H1 (cell line): ENCODE data around the gene HDAC10. TPM values are rescaled to one million over a fixed set of nuclear protein-coding genes. Genes with fewer than 3 reads are reported as not detected.

Source experiments
- CTCF ChIA-PET: fragments of 300-600 bp; sonication (Branson Sonifier 250); formaldehyde crosslinking; loops from one replicate; lab custom pipeline; 2021; ENCODE audit not compliant: partially characterized antibody; lab: Charles Lee
- POLR2A ChIA-PET: fragments of 300-600 bp; sonication (Branson Sonifier 250); formaldehyde crosslinking; loops from one replicate; lab custom pipeline; 2021; ENCODE audit warnings: inconsistent platforms; ENCODE audit not compliant: partially characterized antibody; lab: Charles Lee
- DNase-seq, 2 experiments: peaks; one replicate each; pipeline versions ENCODE4 v3.0.0 to v3.0.0-alpha.2; 2010 to 2022; ENCODE audit warnings: low spot score in 2 of 2, low read depth in 1 of 2, mixed read lengths in 1 of 2
- FAIRE-seq: peaks from 2 replicates; lab custom pipeline; 2011; peaks lifted over from hg19 to GRCh38; lab: Jason Lieb, UNC
- H2AFZ ChIP-seq: 2 replicates; pipeline ENCODE4 v1.8.1; 2012; ENCODE audit warnings: low read length, inconsistent platforms
- H2AK5ac ChIP-seq: 2 replicates; pipeline ENCODE4 v1.6.1; 2013; ENCODE audit warnings: low read depth, low read length
- H2BK120ac ChIP-seq: replicated peaks from 2 replicates; pipeline ENCODE3; 2013; ENCODE audit warnings: low read depth, low read length, inconsistent platforms
- H2BK12ac ChIP-seq: 2 replicates; pipeline ENCODE4 v1.6.1; 2013; ENCODE audit warnings: low read depth, low read length
- H2BK15ac ChIP-seq: 2 replicates; pipeline ENCODE4 v1.6.1; 2013; ENCODE audit warnings: low read length
- H2BK20ac ChIP-seq: 2 replicates; pipeline ENCODE4 v1.6.1; 2013; ENCODE audit warnings: low read length
- H2BK5ac ChIP-seq: 2 replicates; pipeline ENCODE4 v1.6.1; 2013; ENCODE audit warnings: low read depth, low read length
- H3K14ac ChIP-seq: 2 replicates; pipeline ENCODE4 v1.6.1; 2013; ENCODE audit warnings: inconsistent platforms; ENCODE audit not compliant: insufficient read length
- H3K18ac ChIP-seq: 2 replicates; pipeline ENCODE4 v1.6.1; 2013; ENCODE audit warnings: low read length; ENCODE audit errors: extremely low read depth
- H3K23ac ChIP-seq: 2 replicates; pipeline ENCODE4 v1.6.1; 2013; ENCODE audit warnings: inconsistent platforms; ENCODE audit not compliant: insufficient read length
- H3K23me2 ChIP-seq: 2 replicates; pipeline ENCODE4 v1.6.1; 2013; ENCODE audit warnings: low read depth, low read length
- H3K27ac ChIP-seq: 2 replicates; pipeline ENCODE4 v1.6.1; 2011; ENCODE audit warnings: low read depth, low read length, inconsistent platforms
- H3K27me3 ChIP-seq, 4 experiments: replicated peaks in 1 of 4; 1 replicate in 1 of 4; 2 replicates in 3 of 4; pipeline versions ENCODE4 v1.6.1 to v1.8.1; 2011 to 2013; ENCODE audit warnings: low read length in 3 of 4, mild to moderate bottlenecking in 3 of 4, inconsistent platforms in 2 of 4, mixed read lengths in 2 of 4, moderate library complexity in 1 of 4; ENCODE audit not compliant: control insufficient read depth in 3 of 4, insufficient read depth in 3 of 4; ENCODE audit errors: extremely low read depth in 1 of 4
- H3K36me3 ChIP-seq, 4 experiments: 2 replicates each; pipeline versions ENCODE4 v1.6.1 to v1.8.1; 2011 to 2013; ENCODE audit warnings: mild to moderate bottlenecking in 4 of 4, low read length in 3 of 4, moderate library complexity in 2 of 4, control low read depth in 1 of 4, inconsistent platforms in 1 of 4; ENCODE audit not compliant: insufficient read depth in 4 of 4, control insufficient read depth in 2 of 4
- H3K4ac ChIP-seq: replicated peaks from 2 replicates; pipeline ENCODE3; 2013; ENCODE audit warnings: low read length, low read depth, mixed read lengths, inconsistent platforms; ENCODE audit not compliant: insufficient read length
- H3K4me1 ChIP-seq, 4 experiments: replicated peaks in 1 of 4; 1 replicate in 1 of 4; 2 replicates in 3 of 4; pipeline versions ENCODE4 v1.6.1 to v1.8.1; 2011 to 2013; ENCODE audit warnings: low read length in 3 of 4, inconsistent platforms in 2 of 4, mixed read lengths in 1 of 4; ENCODE audit not compliant: insufficient read depth in 4 of 4, control insufficient read depth in 3 of 4
- H3K4me2 ChIP-seq, 2 experiments: 2 replicates each; pipeline versions ENCODE4 v1.6.1 to v1.8.1; 2011 to 2013; ENCODE audit warnings: low read depth in 2 of 2, low read length in 2 of 2, control low read depth in 1 of 2, inconsistent platforms in 1 of 2, mild to moderate bottlenecking in 1 of 2; ENCODE audit not compliant: insufficient read depth in 1 of 2
- H3K4me3 ChIP-seq, 4 experiments: fragments of 200-600, 300-600 bp in 1 of 4; sonication (generic), shearing (Covaris generic), sonication (Bioruptor Twin) in 1 of 4; 2 replicates each; pipeline versions ENCODE4 v1.5.1 to v1.8.1; 2011 to 2016; ENCODE audit warnings: low read length in 4 of 4, low read depth in 3 of 4, control low read depth in 2 of 4, inconsistent platforms in 2 of 4, mild to moderate bottlenecking in 2 of 4, mixed read lengths in 1 of 4, moderate library complexity in 1 of 4; ENCODE audit not compliant: insufficient read depth in 2 of 4; ENCODE audit errors: extremely low read depth in 1 of 4
- H3K56ac ChIP-seq: replicated peaks from 2 replicates; pipeline ENCODE3; 2013; ENCODE audit warnings: low read depth, mild to moderate bottlenecking, mixed read lengths, low read length, inconsistent platforms; ENCODE audit not compliant: insufficient read length
- H3K79me1 ChIP-seq: 2 replicates; pipeline ENCODE4 v1.6.1; 2013; ENCODE audit warnings: low read depth, low read length, control low read depth
- H3K79me2 ChIP-seq, 2 experiments: 2 replicates each; pipeline versions ENCODE4 v1.6.1 to v1.8.1; 2012 to 2013; ENCODE audit warnings: low read length in 2 of 2, mild to moderate bottlenecking in 2 of 2, inconsistent platforms in 1 of 2; ENCODE audit not compliant: insufficient read depth in 2 of 2, control insufficient read depth in 1 of 2
- H3K9ac ChIP-seq, 4 experiments: replicated peaks in 1 of 4; 1 replicate in 1 of 4; 2 replicates in 3 of 4; pipeline versions ENCODE4 v1.6.1 to v1.8.1; 2011 to 2013; ENCODE audit warnings: low read depth in 3 of 4, low read length in 3 of 4, control low read depth in 2 of 4, mild to moderate bottlenecking in 2 of 4, moderate library complexity in 2 of 4, inconsistent platforms in 1 of 4; ENCODE audit errors: extremely low read depth in 1 of 4
- H3K9me3 ChIP-seq, 2 experiments: 2 replicates each; pipeline versions ENCODE4 v1.6.1 to v1.8.1; 2012 to 2013; ENCODE audit warnings: mild to moderate bottlenecking in 2 of 2, moderate library complexity in 2 of 2, control low read depth in 1 of 2, inconsistent platforms in 1 of 2, low read depth in 1 of 2, low read length in 1 of 2, mixed read lengths in 1 of 2; ENCODE audit not compliant: insufficient read depth in 2 of 2
- H4K20me1 ChIP-seq, 2 experiments: replicated peaks in 1 of 2; 2 replicates each; pipeline versions ENCODE3 to v1.8.1; 2011 to 2013; ENCODE audit warnings: inconsistent platforms in 2 of 2, low read length in 2 of 2, mild to moderate bottlenecking in 1 of 2; ENCODE audit not compliant: insufficient read depth in 2 of 2, control insufficient read depth in 1 of 2
- H4K5ac ChIP-seq: 2 replicates; pipeline ENCODE4 v1.6.1; 2013; ENCODE audit warnings: low read length, low read depth, mixed read lengths, inconsistent platforms; ENCODE audit not compliant: insufficient read length
- H4K8ac ChIP-seq: 2 replicates; pipeline ENCODE4 v1.8.0; 2013; ENCODE audit warnings: mild to moderate bottlenecking, moderate library complexity, low read length, inconsistent platforms; ENCODE audit not compliant: insufficient read depth; ENCODE audit errors: extremely low read depth
- H4K91ac ChIP-seq: replicated peaks from 2 replicates; pipeline ENCODE3; 2013; ENCODE audit warnings: low read length, mixed read lengths, inconsistent platforms; ENCODE audit not compliant: insufficient read length
- CHD2 ChIP-seq: IDR thresholded peaks from 2 replicates; pipeline ENCODE4 v1.6.1; 2012; ENCODE audit warnings: low read length, improper control_type of control experiment
- POU5F1 ChIP-seq: IDR thresholded peaks from 2 replicates; pipeline ENCODE4 v1.6.1; 2011; ENCODE audit warnings: low read depth, mild to moderate bottlenecking, low read length, moderate library complexity
- WGBS, 2 experiments: shearing (Covaris generic) in 1 of 2; methylation state at CpG; one replicate each; pipeline versions ENCODE4 v1.1.6 to v1.1.7; 2013 to 2015; ENCODE audit warnings: low lambda C conversion rate in 2 of 2, mixed read lengths in 2 of 2, inconsistent platforms in 1 of 2, low coverage in 1 of 2, missing lambda C conversion rate in 1 of 2; ENCODE audit not compliant: insufficient replicate concordance in 2 of 2, insufficient coverage in 1 of 2, insufficient read length in 1 of 2; ENCODE audit errors: extremely low coverage in 1 of 2, missing lambda C conversion rate in 1 of 2; 5-methylcytosine and 5-hydroxymethylcytosine counted together
- polyA plus RNA-seq, 7 experiments: library from polyadenylated mRNA; depleted of rRNA in 3 of 7; stranded (reverse) in 5 of 7; unstranded in 2 of 7; fragments of >200 nt in 5 of 7; fragments of 200-250 nt in 2 of 7; gene quantifications; 1 replicate in 5 of 7; 2 replicates in 1 of 7; 4 replicates in 1 of 7; pipeline versions ENCODE4 v1.2.1 to v1.2.3, GENCODE V29; 2011 to 2013; ENCODE audit warnings: missing spikeins in 2 of 7, mixed read lengths in 2 of 7
- total RNA-seq: library from RNA; stranded (reverse); fragmentation: NEBNext Ultra II Directional; extraction: Animal tissue kit (Norgen Biotek cat#: 25700); gene quantifications from 2 replicates; pipeline ENCODE4 v1.2.1, GENCODE V29; 2021

HDAC10 gene
- total and polyA plus RNA-seq, 2 of the 8 experiments (the other 6 are each of a cell fraction or from before 2014, with no cell fraction given) = 11.2 to 26.4 TPM

DNA sequence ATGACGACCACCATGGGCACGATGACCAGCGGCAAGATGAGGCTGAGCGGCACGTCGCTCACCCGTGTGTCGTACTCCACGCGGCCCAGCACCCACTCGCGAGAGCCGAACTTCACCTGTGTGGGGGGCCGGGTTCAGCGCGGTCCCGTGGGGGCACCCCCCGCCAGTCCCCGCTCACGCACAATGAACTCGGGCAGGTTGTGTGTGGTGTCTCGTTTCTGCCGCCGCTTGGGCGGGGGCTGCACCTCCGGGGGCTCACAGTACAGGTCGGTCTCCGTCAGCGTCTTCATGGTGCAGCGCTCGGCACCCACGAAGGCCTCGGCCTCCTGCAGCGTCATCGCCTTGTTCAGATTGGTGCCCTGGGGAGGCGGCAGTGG is 30.3 kb upstream of the HDAC10 start:
- ChIA-PET CTCF (interaction anchor here (1.2 to 3.5 kb wide), 4 partner anchors 9 to 60 kb away, joined by 3 to 11 read pairs (median 5); no protein-coding TSS in a partner anchor), POLR2A (interaction anchor here (1.0 to 1.2 kb wide), 3 partner anchors 12 to 161 kb away, joined by 3 to 6 read pairs (median 4); no protein-coding TSS in a partner anchor)
- no peaks in the 10 kb centered on the region for H3K27me3 ChIP-seq
- H3K4me3 ChIP-seq = no peak overlapping the region
- no peak overlapping the region for H4K5ac ChIP-seq
- no peak overlapping the region for H3K18ac ChIP-seq
- no peak overlapping the region for H2BK5ac ChIP-seq
- H3K4me2 ChIP-seq = no peak overlapping the region
- no peak overlapping the region for H3K4ac ChIP-seq
- 92% methylated on average over 33 of the region's 36 CpGs; no CpG with 5 or more reads in 1 of the 2 experiments for WGBS, 2 experiments
- H3K23ac ChIP-seq = no peak overlapping the region
- no peak overlapping the region for H2BK120ac ChIP-seq
- H4K91ac ChIP-seq = no peak overlapping the region
- no peak overlapping the region for H4K8ac ChIP-seq
- H3K56ac ChIP-seq = no peak overlapping the region
- H2AK5ac ChIP-seq = no peak overlapping the region
- no peak overlapping the region for H3K14ac ChIP-seq
- no peak overlapping the region for H2BK20ac ChIP-seq
- peaks cover 0 to 10% of the 10 kb centered on the region in 2 experiments for H4K20me1 ChIP-seq
- no peaks in the 10 kb centered on the region for H3K23me2 ChIP-seq
- H3K79me1 ChIP-seq = no peaks in the 10 kb centered on the region
- H3K4me1 ChIP-seq = peaks cover 0 to 2% (median 0%) of the 10 kb centered on the region in 4 experiments; a peak in 2 of 7 replicates
- H3K36me3 ChIP-seq = peaks cover 26 to 87% (median 45%) of the 10 kb centered on the region in 4 experiments
- H3K79me2 ChIP-seq = no peaks in the 10 kb centered on the region
- H2BK15ac ChIP-seq = no peak overlapping the region
- no peak for FAIRE-seq
- H3K9ac ChIP-seq = no peak overlapping the region
- H3K9me3 ChIP-seq = peaks cover 3 to 12% of the 10 kb centered on the region in 2 experiments; a peak in 3 of 4 replicates
- DNase-seq = no peak
- H3K27ac ChIP-seq = no peak overlapping the region
- no peak overlapping the region for H2AFZ ChIP-seq
- no peak overlapping the region for H2BK12ac ChIP-seq
- no peak for TF ChIP-seq POU5F1
- no peak for TF ChIP-seq CHD2
